ENCODE data around the gene PRCP.

PRCP gene

GRCh38 chr11:82782825-82783374 lies 117.3 kb downstream of the PRCP start:
- no peak for DNase-seq (ENCODE audit: low read depth in 3 of 3)

- no peak for DNase-seq (ENCODE audit: low read depth in 3 of 3)
These were observed 121.5 kb downstream of the PRCP start for GRCh38 chr11:82778776-82779175.

GRCh38 chr11:82776377-82776776 lies 123.9 kb downstream of the PRCP start:
- DNase-seq (ENCODE audit: low read depth in 3 of 3) = no peak

- no peak for DNase-seq (ENCODE audit: low read depth in 3 of 3)
These were observed 124.4 kb downstream of the PRCP start for GRCh38 chr11:82775736-82776346.

- no peak for DNase-seq (ENCODE audit: low read depth in 3 of 3)
These were observed 125.0 kb downstream of the PRCP start for GRCh38 chr11:82775218-82775617.

All from stimulated activated CD4-positive, alpha-beta T cell treated with anti-CD3 and anti-CD28 coated beads, TNF-alpha, amount 100 ng/mL, for 4 hours (primary cell).